Measurements from ENCODE around the gene SSBP3.
A peak's percentile ranks its signal among the peaks of the same experiment; 100 is the strongest.

The SSBP3 gene

GRCh38 chr1:54328066-54328636 lies 78.0 kb downstream of the SSBP3 start:
- DNase-seq = no peak

DNA sequence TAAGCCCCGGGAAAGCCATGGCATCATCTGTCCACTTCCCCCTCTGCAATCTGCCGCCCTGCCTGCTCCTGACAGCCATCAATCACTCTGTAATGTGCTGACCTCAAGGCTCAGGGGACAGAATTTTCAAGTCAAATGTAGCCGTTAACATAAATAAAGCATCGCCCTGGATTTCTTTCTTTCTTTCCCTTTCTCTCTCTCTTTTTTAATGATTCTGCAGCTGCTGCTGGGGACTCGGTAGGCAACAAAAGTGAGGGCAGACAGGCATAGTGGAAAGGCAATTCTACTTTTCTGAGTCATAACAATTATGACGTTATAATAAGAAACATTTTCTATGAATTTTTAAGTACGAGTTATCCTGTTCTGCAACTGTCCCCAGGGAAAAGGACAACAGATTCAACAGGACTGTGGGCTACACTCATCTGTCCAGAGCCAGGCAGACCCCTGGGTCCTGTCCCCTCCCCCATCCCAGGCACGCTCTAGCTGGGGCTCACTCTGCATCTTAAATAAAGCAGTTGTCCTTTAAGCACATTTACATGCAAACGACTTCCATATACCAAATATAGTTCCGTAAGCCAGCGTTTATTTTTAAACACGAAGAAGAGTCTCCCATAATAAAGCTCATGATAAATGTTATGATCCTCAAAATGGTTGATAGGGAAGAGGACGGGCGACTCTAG lies 78.7 kb downstream of the SSBP3 start:
- peak in 1 of 2 experiments; percentile 71 for DNase-seq

DNA sequence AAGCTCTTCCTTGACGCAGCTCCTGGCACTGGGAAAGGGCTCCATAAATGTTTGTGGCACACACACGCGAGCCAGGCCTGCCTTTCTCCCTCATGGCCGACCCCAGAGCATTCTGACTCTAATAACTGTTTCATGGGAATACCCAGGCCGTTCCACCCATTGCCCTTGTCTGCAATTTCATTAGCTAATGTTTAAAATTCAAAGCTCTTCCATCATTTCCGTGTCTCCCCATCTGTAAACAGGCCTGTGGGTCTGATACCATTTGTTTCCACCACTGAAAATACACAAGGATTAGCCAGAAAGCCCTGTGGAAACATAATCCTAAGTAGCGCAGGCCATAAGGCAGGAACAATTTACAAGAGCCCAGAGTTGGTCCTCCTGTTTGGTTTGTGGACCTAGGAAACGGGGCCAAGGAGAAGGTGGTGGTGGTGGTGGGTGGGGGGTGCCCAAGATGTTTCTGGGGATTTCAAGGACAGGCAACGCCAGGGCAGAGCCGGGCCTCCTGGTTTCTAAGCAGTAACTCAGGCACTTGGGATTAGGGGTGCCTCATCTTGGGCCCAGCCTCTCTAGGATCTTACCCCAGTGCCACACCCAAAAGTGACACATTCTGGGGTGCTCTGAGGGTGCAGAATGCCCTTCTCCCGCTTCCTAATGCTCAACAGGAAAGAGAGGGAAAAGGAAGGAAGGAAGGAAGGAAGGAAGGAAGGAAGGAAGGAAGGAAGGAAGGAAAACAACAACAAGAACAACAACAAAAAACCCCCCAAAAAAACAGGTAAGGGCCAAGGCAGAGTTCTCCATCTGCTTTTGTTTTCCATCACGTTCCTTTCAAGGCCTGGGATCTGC lies 79.4 kb downstream of the SSBP3 start:
- no peak for DNase-seq

DNA sequence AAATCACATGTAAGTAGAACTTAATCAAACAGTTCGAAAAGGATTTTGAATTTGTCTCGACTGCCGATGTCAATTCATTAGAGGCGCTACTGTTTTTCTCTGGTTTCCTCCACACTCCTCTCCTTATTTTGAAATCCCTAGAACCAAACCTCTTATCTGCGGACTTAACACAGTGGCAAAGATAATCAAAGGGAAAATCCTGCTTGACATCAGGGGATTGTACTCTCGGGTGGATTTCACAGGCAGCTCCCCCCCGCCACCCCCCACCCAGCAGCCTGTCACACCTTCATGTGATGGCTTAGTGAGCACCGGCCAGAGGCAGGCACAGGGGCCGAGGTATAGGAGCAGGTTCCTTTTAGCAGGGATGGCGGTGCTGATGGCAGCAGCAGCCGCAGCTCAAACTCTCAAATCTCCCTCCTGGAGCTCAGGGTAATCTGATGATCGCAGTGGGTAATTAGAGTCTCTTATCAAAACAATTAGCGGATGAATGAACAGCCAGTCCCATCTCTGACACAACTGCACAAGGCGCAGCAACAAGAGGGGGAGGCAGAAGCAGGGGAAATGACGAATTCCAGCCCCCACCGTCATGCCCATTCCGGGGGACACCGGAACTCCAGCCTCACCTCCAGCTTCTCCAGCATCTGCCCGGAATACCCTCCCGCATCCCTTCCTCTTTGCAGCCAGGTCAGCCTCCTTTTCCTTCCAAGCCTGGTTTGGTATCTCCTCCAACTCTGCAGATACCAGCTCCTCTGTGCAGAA lies 80.3 kb downstream of the SSBP3 start:
- DNase-seq = no peak

DNA sequence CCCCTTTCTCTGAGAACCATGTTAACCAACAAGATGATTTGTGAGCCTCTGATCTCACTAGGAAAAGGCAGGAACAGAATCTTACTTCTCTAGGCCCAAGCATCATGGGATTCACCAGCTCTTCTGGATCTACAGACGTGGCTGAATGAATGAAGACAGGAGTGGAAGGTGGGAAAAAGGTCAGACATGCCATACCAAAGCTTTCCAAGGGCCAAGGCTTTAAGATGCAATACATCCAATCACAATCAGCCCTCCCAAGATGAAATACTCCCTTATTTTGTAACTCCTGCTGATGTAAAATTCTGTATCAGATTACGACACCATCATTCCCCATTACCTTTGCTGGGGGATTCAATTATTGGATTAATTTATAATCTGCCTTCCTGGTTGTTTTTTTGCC lies 80.9 kb downstream of the SSBP3 start:
- DNase-seq = no peak

- peak in 1 of 2 experiments; percentile 56 for DNase-seq
Observed at GRCh38 chr1:54324251-54325140, 81.7 kb downstream of the SSBP3 start.

DNA sequence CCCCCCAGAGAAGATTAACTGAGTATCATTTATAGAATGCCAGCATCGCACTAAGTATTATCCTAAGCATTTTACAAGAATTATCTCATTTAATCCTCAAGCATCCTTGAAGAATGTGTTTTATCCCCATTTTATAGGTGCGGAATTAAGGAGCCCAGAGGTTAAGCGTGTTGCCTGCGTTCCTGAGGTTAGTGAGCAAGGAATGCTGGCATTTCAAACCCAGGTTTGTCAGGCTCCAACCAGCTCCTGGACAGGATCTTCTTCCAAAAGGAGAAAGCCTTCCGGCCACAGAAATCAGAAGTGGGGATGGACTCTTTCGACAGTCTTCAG lies 82.3 kb downstream of the SSBP3 start:
- no peak for DNase-seq

DNA sequence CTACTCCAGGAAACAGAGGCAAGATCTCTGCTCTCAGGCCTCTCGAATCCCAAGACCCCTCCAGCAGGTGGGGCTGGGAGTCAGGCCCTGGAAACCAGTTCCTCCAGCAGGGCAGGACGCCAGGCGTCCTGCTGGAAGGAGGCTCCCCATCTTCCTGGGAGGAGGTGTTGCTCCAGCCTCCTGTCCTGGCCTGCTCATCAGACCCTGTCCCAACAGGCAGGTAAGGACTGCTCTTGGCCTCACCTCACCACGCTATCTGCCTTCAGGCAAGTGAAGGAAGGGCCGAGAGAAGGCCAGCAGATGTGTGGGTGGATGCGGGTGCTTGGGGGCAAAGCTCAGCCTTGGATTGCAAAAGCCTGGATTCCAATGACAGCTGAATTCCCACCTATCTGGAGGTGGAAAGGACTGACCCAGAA lies 82.9 kb downstream of the SSBP3 start:
- DNase-seq = peak in 1 of 2 experiments; percentile 17

GRCh38 chr1:54318246-54318814 lies 87.9 kb downstream of the SSBP3 start:
- DNase-seq = no peak

- no peak for DNase-seq
Observed at GRCh38 chr1:54317084-54317483, 89.1 kb downstream of the SSBP3 start.

GRCh38 chr1:54315099-54315498 lies 91.1 kb downstream of the SSBP3 start:
- DNase-seq = peak; percentile 27 to 74

- peak; percentile 62 to 85 for DNase-seq
Observed at GRCh38 chr1:54314696-54315095, 91.5 kb downstream of the SSBP3 start.

DNA sequence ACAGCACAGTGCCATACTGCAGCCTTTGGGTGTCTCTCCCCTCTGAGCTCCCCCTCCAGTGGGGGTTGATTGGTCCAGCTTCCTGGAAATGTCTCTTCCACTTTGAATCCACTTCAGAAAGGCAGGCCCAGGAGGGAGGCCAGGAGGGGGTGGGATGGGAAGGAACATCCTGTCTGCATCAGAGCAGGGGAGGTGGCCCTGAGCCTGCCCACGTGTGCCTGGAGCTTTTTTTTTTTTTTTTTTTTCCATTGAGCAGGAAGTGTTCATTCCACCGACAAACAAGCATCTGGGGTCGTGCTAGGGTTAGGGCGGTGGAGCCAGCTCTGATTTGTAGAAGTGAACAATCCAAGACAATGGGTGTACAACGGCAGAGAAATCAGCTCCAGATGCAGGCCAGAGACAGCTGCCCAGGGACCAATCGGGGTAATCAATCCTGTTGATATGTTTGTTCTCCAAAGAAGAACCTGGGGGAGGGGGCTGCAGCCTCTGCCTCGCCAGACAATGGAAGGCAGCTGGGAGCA lies 93.3 kb downstream of the SSBP3 start:
- no peak for DNase-seq

DNA sequence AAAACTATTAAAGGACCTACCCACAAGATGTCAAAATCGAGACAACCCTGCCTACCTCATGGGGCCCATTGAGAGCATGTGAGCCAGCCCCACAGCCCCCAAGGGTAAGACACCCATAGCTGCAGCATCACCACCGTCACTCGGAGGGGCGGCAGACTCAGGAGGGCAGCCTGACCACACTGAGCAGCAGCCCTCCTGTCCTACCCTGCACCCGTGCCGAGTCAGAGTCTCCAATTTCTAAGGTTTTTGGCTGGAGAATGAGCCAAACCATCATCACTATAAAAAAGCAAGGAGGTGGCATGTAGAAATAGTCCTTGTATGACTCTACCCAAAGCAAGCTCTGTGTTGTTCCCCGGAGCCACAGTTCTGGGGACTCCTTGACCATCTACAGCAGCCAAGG lies 94.7 kb downstream of the SSBP3 start:
- DNase-seq = no peak

GRCh38 chr1:54310439-54311328 lies 95.5 kb downstream of the SSBP3 start:
- DNase-seq = peak in 1 of 2 experiments; percentile 15

GRCh38 chr1:54309631-54310366 lies 96.4 kb downstream of the SSBP3 start:
- DNase-seq = peak; percentile 83 to 94

- DNase-seq = no peak
Observed at GRCh38 chr1:54307305-54307704, 98.9 kb downstream of the SSBP3 start.

- DNase-seq = no peak
Observed at GRCh38 chr1:54305906-54306514, 100.2 kb downstream of the SSBP3 start.

DNA sequence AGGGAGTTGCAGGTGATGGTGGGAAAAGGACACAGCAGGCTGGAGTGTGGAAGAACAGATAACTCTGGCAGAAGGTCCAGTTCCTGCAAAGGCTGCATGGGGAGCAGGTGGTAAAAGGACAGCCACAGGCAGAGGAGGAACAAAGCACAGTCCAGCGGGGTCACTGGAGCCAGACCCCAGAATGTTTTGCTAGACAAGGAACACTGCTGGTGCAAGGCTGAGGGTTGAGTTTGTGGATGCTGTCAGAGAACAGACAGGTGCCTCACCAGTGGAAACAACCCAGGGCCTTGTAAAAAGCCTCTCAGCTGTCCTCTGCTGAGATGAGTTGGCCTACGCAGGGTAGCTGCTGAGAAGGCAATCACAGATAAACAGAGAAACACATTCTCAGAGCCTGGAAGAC lies 101.7 kb downstream of the SSBP3 start:
- no peak for DNase-seq

All from NCI-H446 (cell line).